ENCODE data around the gene ACTR1B.
A peak's percentile ranks its signal among the peaks of the same experiment; 100 is the strongest.
"Not testable (repeated sequence)": the region's sequence is repeated elsewhere in the genome, so short reads cannot be mapped to it uniquely, and the experiment has no call there.

ACTR1B gene

DNA sequence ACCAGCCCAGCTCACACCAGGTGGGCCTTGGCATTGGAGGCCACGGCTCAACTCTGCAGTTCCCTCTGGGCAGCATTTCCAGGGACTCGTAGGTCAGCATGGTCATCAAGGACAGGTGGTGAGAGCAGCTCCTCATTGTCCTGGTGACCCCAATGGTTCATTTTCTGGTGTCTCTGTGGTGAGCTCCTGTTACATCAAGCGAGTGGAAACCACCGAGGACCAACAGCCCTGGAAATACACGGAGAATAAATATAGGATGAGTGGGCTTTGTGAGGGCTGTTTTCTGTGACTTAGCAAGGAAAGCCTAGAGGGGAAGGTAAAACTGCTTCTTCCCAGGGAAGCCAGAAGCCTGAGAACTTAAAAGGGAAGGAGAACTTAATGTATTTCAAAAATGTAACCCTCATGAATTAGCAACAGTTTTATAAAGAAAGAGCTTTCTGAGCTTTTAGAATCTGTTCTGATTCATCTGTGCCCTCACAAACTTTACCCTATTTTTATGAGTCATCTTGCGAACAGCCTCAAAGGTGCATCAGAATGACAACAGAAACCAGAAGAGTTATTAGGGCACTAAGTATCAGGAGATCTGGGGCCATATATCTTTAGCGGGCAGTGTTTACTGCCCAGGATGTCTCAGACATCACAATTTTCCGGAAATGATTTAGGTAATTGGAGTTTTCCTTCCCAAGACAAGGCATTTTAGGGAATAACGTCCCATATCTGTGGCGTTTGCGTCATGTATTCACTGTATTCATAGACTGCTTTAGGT is 24.4 kb upstream of the ACTR1B start:
- DNase-seq (ENCODE audit: low spot score), result no peak

DNA sequence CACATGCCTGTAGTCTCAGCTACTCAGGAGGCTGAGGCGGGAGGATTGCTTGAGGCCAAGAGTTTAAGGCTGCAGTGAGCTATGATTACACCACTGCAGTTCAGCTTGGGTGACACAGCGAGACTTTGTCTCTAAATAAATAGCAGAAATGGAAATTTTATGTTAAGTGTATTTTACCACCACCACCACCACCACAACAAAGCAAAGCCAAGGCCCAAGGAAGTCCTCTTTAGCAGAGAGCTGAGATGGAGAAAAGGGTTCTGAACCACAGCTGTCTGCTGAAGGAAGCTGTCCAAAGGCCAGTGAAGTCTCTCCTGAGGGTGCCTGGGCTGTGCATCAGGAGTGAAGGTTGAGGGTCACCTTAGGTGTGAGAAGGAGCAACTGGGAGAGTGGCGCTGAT is 23.4 kb upstream of the ACTR1B start:
- DNase-seq (ENCODE audit: low spot score), result not testable (repeated sequence)

DNA sequence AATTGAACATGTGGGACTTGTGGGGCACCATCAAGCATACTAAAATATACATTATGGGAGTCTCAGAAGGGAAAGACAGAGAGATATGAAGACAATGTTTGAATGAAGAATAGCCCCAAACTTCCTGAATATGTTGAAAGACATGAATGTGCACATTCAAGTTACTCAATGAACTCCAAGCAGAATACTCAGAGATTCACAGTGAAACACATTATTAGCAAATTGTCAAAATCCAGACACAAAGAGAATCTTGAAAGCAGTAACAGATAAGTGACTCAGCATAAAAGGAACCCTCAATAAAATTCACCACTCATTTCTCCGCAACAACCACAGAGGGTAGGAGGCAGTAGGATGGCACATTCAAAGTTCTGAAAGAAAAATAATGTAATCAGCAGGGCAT is 14.5 kb upstream of the ACTR1B start:
- DNase-seq (ENCODE audit: low spot score), result no peak

DNA sequence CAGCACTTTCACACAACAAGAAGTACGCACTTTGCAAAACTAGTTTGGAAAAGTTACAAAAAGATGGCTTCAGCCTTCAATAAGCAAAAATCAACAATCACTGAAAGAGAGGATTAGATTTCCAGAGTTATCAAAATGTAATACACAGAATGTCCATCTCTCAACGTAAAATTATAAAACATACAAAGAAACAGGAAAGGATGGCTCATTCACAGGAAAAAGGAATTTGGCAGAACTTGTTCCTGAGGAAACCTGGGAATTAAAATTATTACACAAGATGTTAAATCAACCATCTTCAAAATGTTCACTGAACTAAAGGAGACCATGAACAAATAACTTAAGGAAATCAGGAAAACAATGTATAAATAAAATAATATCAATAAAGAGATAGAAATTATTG is 13.6 kb upstream of the ACTR1B start:
- DNase-seq (ENCODE audit: low spot score), result no peak

DNA sequence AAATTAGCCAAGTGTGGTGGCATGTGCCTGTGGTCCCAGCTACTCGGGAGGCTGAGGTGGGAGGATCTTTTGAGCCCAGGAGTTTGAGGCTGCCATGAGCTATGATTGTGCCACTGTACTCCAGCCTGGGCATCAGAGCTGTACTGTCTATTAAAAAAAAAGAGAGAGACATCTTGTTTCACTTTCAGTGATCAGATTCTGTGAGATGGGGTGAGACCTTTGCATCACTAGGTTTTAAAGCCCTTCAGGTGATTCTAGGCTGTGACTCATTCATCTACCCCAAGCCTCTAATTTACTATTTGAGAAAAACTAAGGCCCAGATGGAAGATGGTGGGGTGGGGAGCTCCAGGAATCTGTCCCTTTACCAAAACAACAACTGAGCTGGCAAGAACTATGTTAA is 12.8 kb upstream of the ACTR1B start:
- DNase-seq (ENCODE audit: low spot score), result no peak

DNA sequence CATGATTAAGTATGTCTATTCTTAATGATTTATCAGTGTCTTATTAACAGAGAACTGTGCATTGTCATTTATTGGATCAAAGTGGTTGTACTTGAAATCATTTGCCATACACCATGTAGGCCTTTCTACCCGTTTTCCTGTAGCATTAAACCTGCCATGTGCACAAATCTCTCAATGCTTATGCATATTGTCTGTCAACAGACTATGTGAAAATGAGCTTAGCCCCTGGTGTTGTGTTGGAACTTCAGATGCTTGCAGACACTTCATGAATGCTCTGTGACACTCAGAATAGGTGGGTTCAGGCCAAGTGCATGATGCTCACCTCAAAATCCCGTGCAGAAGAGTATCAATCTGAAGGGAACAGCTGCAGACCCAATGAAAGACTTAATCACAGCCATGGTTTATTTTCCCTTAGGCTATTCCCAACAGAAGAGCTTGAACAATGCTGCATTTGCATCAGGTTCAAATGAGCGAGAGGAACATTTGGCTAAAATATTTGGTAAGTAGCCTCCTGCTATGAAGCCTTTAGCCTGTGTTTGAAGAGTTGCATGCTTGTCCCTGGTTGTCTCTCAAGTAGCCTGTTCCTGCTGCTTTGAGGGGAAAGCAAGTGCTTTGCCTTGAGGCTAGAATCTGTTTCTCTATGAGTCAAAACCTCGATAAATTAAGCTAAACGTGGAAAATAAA is 11.7 kb upstream of the ACTR1B start:
- DNase-seq (ENCODE audit: low spot score), result no peak

DNA sequence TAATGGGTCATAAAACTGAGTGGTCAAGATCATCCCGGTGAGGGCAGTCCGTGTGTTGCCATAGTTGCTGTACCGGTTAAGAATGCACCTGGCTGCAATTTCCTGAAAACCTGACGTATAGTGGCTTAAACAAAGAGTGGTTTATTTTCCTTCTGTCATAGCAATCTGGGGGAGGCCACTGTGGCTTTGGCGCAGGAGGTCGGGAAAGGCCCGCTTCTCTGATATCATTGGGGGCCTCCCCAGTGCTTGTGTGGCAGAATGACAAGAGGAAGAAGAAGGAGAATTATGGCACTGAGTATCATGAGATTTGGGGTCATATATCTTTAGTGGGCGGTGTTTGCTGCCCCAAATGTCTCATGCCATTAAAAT is 10.1 kb upstream of the ACTR1B start:
- no peak for DNase-seq (ENCODE audit: low spot score)

DNA sequence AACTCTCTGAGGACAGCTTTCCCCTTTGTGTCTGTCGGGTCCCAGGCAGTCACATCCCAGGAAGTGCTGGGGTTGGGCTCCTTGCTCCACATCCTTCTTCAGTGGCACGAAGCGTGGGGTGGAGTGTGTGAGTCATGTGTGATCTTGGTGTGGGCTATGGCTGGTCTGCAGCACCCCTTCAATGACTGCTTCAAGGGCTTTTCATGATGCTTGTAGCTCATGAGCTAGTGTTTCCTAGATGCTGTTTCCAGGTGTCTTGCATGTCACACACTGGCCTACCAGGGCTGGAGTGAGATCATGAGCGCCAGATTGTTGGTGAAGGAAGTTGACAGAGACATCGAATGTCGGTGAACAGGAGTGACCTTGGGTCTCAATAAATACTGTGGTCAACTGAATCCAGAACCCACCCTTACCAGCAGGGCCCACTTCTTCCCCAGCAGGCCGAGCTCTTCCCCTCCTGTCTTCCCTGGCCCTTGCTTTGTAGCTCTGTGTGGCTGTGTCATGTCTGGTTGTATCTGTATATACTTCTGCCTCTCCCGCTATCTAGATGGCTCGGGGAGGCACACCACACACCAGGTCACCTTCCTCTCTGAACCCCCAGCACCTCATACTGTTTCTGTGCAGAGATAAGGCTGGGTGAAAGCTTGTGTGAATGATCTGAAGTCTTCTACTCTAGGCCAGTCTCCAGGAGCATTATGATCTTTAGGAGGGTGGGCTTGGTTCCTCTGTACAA is 9.5 kb upstream of the ACTR1B start:
- DNase-seq (ENCODE audit: low spot score), result no peak

DNA sequence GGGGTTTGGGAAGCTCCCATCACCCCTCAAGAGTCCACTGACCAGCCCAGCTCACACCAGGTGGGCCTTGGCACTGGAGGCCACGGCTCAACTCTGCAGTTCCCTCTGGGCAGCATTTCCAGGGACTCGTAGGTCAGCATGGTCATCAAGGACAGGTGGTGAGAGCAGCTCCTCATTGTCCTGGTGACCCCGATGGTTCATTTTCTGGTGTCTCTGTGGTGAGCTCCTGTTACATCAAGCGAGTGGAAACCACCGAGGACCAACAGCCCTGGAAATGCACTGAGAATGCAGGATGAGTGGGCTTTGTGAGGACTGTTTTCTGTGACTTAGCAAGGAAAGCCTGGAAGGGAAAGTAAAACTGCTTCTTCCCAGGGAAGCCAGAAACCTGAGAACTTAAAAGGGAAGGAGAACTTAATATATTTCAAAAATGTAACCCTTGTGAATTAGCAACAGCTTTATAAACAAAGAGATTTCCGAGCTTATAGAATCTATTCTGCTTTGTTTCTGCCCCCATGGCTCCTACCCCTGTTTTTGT is 8.8 kb upstream of the ACTR1B start:
- not testable (repeated sequence) for DNase-seq (ENCODE audit: low spot score)

DNA sequence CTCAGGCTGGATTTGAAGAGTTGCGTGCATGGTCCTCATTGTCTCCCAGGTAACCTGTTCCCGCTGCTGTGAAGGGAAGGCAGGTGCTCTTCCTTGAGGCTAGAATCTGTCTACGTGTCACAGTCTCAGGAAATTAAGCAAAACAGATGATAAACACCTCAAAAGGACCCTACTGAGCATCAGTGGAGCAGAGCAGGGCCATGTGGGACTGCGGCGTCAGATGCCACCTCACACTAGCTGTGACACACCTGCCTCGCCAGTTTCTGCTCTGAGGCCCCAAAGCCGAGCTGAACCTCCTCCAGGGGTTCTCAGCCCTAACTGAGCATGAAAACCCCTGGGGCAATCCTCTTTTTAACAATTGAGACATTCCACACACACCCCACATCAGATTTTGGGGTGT is 7.7 kb upstream of the ACTR1B start:
- DNase-seq (ENCODE audit: low spot score), result no peak

DNA sequence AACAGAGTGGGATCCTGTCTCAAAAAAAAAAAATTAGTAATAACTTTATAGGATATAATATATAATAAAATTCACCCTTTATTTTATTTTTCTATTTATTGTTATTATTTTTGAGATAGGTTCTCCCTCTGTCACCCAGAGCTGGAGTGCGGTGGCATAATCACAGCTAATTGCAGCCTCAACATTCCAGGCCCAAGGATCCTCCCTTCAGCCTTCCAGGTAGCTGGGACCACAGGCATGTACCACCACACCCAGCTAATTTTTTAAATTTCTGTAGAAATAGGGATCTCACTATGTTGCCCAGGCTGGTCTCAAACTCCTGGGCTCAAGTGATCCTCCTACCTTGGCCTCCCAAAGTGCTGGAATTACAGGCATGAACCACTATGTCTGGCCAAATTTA is 6.6 kb upstream of the ACTR1B start:
- DNase-seq (ENCODE audit: low spot score), result no peak

DNA sequence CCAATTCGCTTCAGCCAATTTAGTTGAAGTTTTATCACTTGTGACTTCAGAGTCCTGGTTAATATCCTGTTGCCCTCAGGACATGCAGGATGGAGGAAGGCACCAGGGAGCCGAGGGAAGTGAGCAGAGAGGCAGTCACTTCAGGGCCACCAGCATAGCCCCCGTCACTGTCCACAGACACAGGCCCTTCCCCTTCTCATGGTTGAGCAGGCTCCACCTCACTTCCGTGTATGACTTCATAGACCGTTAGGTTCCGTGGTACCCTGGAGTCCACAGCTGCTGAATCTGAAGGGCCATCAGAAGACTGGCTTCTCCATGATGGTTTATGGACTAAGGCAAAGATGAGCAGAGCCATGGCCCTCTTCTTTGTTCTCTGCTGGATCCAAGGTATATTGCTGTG is 5.6 kb upstream of the ACTR1B start, which contains the start of gene C2orf92:
C2orf92 (plus strand) TSS at position 266 of the 400 bp plus-strand sequence; CDS start at position 342, 76 bp downstream.
- no peak for DNase-seq (ENCODE audit: low spot score)

DNA sequence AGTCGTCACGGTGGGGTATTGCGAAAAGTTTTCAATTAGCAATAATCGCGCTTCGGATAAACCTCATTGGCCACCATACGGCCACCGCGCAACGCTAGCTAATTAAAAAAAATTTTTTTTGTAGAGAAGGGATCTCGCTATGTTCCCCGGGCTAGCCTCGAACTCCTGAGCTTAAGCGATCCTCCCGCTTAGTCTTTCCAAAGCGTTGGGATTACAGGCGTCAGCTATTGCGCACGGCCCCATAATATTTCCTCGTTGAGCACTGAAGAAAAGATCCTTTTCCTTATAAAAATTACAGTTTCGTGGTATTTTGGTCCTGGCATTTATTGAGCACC is 759 bp upstream of the ACTR1B start:
- DNase-seq (ENCODE audit: low spot score), result no peak

DNA sequence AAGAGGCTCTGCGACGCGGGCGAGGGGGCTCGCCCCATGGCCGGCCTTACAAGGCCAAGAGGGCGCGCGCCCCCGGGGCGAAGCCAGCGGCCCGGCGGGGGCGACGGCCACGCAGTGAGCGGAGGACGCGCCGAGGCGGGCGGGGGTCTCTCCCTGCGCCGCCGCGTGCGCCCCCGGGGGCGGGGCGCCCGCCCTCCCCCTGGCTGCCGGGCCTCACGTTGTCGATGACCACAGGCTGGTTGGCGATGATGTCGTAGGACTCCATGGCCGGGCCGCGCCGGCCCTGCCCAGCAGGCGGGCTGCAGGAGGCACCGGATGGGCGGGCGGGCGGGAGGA is 250 bp downstream of the ACTR1B start:
- no peak for DNase-seq (ENCODE audit: low spot score)

DNA sequence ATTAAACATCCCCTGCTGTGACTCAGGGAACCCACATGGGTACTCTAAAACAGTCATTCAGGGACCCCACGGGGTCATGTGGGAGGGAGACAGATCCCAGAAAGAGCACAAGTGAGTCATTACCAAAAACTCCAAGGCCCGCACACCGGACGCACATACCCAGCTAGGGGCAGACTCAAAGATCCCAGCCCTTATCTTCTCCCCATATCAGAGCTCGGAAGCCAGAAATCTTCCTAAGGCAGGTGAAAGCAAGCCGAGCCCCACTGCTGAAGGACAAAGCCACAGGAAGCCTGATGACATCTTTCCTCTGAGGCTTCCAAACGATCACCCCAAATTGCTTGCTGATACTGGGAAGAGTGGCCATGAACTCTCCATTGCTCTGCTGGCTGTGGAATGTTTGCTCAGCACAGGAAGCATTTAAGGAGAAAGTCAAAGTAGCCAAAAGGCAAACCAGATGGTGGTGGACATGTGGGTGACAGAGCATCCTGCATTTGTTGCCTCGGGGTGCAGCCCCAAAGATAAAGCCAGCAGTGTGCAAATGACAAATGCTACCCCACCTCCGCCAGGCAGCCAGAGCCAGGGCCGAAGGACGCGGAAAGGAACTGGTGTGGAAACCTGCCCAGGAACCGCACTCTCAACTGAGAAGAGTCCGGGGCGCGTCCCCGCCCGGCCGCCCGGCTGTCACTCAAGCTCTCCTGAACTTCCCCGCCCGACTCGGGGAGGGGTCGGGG is 784 bp downstream of the ACTR1B start:
- DNase-seq (ENCODE audit: low spot score), result peak; percentile 84

DNA sequence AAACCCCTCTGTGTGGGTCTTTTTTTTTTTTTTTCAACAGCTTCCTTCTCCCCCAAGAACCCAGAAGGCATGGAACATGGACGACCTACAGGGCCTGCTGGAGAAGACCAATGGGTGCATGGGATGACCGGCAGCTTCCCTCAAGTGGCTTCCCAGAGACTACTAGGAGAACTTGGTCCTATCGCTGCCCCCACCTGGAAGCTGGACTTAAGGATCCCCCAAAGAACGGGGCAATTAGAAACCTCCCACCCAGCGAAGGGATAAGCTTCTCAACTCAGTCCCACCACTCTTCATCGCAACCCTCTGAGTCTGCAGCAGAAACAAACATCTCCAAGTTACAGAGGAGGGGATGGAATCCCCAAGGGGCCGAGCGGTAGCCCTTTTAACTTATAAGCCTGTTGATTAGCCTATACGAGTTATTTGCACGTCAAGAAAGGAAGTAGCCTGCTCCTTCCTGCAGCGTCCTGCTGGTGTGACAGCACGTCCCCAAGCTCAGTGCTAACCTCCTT is 1.4 kb downstream of the ACTR1B start:
- no peak for DNase-seq (ENCODE audit: low spot score)

DNA sequence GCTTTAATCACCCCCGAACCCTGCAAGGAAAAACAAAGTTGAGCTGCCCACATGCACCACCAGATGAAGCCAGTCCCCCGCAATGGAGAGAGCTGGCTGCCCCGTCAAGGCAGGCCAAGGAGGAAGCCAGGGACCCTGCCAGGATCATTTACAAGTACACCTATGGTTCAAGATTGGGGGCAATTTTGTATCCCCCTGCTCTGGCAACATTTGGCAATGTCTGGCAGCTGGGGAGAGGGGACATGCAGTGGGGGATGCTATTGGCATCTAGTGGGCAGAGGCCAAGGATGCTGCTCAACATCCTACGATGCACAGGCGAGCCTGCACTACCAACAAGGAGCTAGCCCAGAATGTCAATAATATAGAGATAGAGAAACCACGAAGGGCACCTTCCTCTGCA is 1.9 kb downstream of the ACTR1B start:
- DNase-seq (ENCODE audit: low spot score), result no peak

DNA sequence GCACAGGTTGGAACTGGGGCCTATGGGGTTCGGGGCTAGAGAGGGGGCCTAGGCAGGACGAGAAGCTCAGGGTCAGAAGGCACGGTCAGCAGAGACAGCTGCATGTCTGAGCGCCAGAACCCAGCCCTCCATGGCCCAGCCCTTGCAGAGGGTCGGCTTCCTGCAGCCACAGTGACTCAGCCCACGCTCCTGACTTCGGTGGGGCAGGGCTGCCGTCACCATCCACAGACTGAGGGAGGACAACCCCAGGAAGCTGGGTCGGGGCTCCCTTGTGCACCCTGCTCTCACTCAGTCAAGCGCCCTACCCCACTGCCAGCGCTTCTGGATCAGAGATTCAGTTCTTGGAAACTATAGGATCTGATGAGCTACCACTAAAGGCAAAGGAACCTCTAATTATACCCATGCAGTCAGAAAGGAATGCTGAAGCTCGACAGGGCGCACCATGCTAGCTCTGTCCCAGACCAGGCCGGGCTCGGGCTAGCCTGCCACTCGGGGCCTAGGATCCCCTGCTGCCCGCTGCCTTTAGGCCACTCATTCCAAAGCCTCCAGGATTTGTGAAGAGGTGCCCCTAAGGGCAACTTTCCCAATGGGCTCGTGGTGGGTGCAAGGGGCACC is 3.0 kb downstream of the ACTR1B start:
- DNase-seq (ENCODE audit: low spot score), result no peak

DNA sequence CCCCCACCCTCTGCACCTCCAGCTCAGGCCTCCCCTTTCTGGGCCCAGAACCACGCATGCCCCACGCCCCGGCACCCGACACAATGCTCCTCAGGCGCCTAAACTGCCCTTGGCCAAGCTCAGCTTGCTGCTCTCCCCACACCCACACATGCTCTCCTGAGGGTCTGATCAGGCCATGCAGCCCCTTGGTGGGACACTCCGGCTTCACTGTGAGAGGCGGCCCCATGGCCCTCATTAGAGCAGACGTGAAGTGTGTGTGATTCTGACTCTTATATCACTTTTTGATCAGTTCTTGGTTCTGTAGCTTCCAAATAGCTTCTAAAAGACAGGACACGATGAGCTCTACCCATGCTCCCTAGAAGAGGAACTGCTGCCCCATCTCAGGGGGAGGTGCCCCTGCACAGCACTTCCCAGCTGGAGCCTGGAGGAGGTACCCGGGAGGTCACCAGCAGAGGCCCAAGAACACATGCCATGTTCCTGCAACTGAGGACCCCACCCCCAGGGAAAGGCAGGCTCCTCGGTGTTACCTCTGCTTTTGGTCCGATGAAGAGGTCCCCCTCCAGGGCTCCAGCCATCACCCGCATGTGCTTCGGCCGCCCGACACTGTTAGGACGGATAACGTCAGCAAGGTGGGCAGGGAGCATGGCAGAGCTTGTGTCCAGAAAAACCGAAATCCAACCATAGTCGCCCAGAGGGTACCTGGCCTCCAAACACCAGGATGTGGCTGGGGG is 3.6 kb downstream of the ACTR1B start:
- no peak for DNase-seq (ENCODE audit: low spot score)

DNA sequence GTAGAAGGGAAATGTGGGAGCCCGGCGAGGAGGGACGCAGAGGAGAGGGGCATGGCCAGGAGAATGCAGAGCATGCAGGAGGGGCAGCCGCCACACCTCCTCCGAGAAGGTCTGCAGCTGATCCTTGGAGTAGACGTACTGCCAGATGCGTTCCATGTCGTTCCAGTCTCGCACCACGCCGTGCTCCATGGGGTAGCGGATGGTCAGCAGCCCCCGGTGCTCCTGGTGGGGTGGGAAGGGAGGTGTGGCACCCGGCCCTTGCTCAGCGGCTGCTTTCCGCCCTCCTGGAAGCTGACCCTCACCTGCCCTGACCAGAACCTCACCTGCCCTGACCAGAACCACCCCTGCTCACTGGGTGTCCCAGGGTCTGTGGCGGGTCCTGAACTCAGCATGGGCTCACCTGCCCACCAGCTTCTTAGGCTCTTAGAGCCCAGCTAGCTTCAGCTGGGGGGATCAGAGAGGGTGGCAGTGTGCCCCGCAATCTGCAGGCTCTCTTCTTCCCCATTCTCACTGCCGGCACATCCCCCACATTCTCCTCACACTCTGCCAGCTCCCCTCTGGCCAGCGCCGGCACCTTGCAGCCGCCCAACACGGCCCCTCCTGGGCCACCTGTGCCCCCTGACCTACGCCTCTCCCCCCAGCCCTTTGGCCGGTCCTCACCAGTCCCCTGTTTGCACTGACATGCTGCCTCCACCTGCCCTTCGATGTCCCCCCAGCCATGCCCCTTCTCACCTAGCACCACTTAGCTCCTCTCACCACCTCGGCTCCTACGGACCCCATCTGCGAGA is 4.4 kb downstream of the ACTR1B start:
- DNase-seq (ENCODE audit: low spot score), result no peak
